HG03460 (cell line): ENCODE data around the gene ZNF644.
"Not testable (repeated sequence)": the region's sequence is repeated elsewhere in the genome, so short reads cannot be mapped to it uniquely, and the experiment has no call there.

Source experiments
- ATAC-seq: cut with Tn5 transposase; IDR thresholded peaks from one replicate; pipeline ENCODE4 v1.9.1; 2021; ENCODE audit not compliant: unreplicated experiment

ZNF644 gene

GRCh38 chr1:90928231-90928630, 93.6 kb downstream of the ZNF644 start:
- not testable (repeated sequence) for ATAC-seq

GRCh38 chr1:90927674-90928073, 94.2 kb downstream of the ZNF644 start:
- not testable (repeated sequence) for ATAC-seq

- no peak for ATAC-seq
These were observed 94.9 kb downstream of the ZNF644 start for GRCh38 chr1:90926971-90927370.

- ATAC-seq: no peak
These were observed 95.6 kb downstream of the ZNF644 start for GRCh38 chr1:90925928-90926869.

DNA sequence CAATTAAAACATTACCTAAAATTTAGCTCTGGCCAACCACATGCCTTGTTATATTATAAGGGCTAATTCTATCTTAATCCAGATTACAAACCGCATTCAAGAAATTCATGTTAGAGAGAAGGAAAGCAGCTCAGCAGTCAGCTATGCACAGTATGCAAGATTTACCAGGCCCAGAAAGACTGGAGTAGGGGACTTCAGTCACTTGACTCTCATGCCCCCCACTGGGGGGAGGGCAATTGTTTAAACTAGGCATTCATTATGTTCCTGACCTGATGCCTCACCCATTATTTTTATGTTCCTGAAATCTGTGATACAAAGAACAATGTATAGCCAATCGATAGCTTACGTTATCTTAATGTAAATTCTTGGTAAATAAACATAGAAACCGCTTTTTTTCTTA, 96.9 kb downstream of the ZNF644 start:
- no peak for ATAC-seq

- peak; percentile 51 for ATAC-seq
These were observed 98.8 kb downstream of the ZNF644 start for GRCh38 chr1:90922996-90923395.

GRCh38 chr1:90922202-90922601, 99.6 kb downstream of the ZNF644 start:
- no peak for ATAC-seq

DNA sequence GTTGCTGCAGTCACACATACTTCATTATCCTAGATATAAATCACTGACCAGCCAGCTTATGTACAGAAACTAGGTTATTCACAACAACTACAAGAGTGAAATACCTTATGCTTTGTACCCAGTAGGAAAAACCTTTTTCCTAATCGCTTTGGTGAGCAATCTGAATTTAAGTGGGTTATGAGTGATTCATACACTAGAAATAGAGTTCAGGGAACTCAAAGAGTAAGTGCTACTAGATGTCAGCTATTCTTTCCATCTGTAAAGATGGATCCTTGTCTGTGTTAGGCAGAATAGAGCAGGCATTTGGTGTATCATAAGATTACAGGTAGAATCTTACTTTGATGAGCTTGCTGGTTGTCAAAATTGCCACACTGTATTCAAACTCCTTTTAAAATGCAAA, 101.9 kb downstream of the ZNF644 start:
- ATAC-seq: no peak

DNA sequence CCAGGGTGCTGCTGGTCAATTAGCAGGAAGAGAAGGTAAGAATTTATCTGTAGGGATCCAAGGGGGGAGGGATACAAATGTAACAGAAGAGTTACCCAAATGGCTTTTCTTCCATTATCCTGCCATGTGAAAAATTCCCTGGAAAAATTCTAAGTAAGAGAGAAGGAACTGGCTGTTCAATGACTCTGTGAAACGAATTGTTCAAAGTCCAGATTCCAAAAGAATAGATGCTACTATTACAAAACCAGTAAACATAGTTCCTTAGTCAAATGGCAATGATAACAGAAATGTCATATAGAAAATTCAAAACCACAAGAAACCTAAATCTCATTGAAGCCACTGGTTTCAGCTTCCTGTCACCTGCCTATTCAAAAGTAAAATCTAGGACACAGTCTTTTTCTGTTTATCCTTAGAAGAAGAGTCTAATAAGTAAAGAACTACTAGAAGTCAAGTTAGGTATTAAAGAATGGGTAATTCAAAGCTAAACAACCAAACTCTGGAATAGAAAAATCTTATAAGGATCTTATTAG, 102.6 kb downstream of the ZNF644 start:
- ATAC-seq: no peak

- ATAC-seq: peak; percentile 57
These were observed 110.5 kb downstream of the ZNF644 start for GRCh38 chr1:90911353-90911752.

DNA sequence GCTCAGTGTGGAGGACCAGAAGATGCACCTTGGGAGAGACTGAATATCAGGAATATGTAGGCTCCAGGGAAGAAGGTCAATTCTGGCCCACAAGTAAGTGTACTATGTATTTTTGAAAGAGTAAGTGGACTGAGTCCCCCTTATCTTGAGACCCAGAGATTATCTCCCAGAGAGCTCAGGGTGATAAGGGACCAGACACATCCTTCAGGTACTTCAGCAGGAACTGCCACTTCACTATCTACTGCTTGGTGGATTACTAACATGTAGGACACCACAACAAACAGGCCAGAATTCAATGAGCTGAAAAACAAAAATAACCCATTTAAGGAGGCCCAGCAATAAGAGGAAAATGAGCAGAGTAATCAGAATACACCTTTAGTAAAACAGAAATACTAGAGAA, 119.2 kb downstream of the ZNF644 start:
- no peak for ATAC-seq

DNA sequence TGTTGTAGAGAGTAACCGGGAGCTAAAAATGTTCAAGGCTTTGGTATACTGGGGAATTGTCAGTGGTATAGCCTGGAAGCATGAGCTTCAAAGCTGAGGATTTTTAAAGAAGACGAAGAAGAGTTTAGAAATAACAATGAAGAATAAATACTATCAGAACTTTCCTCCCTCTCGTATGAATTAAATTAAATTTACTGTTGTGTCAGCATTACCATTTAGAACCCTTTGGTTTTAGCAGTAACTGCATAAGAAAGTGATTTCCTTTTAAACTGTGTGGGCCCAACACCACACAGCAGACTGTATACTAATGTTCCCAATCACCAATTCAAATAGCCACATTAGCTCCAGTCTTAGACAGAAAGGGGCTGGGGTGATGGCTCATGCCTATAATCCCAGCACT, 122.6 kb downstream of the ZNF644 start:
- no peak for ATAC-seq

GRCh38 chr1:90893679-90894078, 128.2 kb downstream of the ZNF644 start:
- not testable (repeated sequence) for ATAC-seq

DNA sequence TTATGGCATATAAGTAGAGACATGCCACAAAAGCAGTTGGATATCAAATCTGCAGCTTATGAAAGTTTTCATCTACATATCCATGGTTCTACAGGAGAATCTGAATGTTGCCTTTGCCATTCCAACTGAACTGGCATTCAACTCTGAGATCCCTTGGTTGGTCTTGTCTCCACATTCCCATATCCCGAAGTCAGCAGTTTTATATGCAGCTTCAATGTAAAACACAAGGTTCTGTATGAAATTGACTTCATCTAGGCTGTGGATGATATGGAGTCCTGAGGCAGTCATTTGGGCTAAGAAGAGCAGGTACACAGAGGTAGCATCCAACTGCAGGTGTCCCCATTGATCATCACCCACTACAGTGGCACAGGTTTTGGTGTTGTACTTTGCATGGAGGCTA, 129.0 kb downstream of the ZNF644 start:
- not testable (repeated sequence) for ATAC-seq

- not testable (repeated sequence) for ATAC-seq
These were observed 129.6 kb downstream of the ZNF644 start for GRCh38 chr1:90892196-90892595.

GRCh38 chr1:90891756-90892155, 130.1 kb downstream of the ZNF644 start:
- ATAC-seq: not testable (repeated sequence)

DNA sequence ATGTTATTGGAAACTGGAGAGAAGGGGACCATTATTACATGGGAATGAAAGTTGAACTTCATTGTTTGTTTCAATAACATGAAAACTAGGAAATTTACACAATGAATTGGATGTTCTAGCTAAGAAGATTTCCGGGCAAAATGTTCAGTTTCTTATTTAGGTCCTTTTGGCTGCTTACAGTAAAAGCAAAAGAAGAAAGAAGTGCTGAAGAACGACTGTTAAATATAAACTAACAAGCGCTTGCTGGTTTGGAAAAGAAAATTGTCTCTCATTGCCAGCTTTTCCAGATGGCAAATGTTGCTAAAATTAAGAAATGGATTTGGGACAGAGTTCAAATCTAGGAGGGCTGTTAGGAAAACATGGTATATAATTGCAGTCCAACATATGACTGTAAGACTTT, 139.6 kb downstream of the ZNF644 start:
- ATAC-seq: no peak

DNA sequence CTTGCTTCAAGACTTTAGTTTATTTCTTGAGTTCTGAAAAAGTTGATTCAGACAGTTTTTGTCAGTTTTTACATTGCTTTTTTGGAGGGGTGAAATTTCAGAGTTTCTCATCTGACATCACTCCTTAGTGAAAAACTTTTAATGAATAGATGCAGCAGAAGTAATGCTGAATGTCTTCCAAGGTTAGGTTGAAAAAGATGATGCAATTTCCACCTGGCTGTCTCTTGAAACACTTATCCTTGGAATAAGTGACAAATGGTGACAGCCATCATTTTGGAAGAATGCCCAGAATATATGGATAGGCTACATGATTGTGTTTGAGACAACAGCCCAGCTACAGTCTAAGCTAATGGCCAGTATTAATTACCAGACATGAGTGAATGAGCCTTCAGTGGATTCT, 140.8 kb downstream of the ZNF644 start:
- ATAC-seq: no peak

GRCh38 chr1:90879281-90879680, 142.6 kb downstream of the ZNF644 start:
- no peak for ATAC-seq

DNA sequence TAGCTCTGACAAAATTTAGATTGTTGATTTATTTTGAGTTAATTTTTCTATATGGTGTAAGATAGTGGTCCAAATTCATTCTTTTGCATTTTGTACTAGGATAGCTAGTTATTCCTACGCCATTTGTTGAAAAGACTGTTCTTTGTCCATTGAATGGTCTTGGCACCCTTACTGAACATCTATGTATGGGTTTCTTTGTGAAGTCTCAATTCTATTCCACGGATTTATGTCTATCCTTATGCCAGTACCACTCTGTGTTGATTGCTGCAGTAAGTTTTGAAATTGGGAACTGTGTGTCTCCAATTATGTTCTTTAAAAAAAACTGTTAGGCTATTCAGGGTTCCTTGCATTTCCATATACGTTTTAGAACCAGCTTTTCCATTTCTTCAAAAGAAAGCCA, 145.7 kb downstream of the ZNF644 start:
- no peak for ATAC-seq
